Ectodermal cell (in vitro differentiated cells): ENCODE measurements around the gene DMWD.

Experiments used
- H3K27ac ChIP-seq: 2 replicates; pipeline ENCODE4 v1.7.0; 2013; ENCODE audit warnings: mild to moderate bottlenecking, low read depth, low read length; ENCODE audit not compliant: insufficient read depth, poor library complexity, severe bottlenecking
- H3K27me3 ChIP-seq: 2 replicates; pipeline ENCODE4 v1.7.0; 2013; ENCODE audit warnings: mild to moderate bottlenecking, low read length; ENCODE audit not compliant: insufficient read depth, control insufficient read depth, poor library complexity, severe bottlenecking
- H3K36me3 ChIP-seq: one replicate; pipeline ENCODE4 v1.7.0; 2013; ENCODE audit warnings: low read length; ENCODE audit not compliant: control insufficient read depth, insufficient read depth
- H3K4me1 ChIP-seq: one replicate; pipeline ENCODE4 v1.7.0; 2013; ENCODE audit warnings: low read length; ENCODE audit not compliant: control insufficient read depth, insufficient read depth
- H3K4me3 ChIP-seq: 2 replicates; pipeline ENCODE4 v1.7.0; 2013; ENCODE audit warnings: low read depth, low read length, control low read depth; ENCODE audit not compliant: insufficient read depth
- H3K9me3 ChIP-seq: 2 replicates; pipeline ENCODE4 v1.7.0; 2013; ENCODE audit warnings: mild to moderate bottlenecking, low read length, moderate library complexity; ENCODE audit not compliant: control insufficient read depth
- WGBS, 2 experiments: methylation state at CpG; one replicate each; pipeline ENCODE4 v1.1.7; 2013; ENCODE audit warnings: missing lambda C conversion rate in 2 of 2; 5-methylcytosine and 5-hydroxymethylcytosine counted together

The DMWD gene

DNA sequence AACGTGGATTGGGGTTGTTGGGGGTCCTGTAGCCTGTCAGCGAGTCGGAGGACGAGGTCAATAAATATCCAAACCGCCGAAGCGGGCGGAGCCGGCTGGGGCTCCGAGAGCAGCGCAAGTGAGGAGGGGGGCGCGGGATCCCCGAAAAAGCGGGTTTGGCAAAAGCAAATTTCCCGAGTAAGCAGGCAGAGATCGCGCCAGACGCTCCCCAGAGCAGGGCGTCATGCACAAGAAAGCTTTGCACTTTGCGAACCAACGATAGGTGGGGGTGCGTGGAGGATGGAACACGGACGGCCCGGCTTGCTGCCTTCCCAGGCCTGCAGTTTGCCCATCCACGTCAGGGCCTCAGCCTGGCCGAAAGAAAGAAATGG is 22.8 kb downstream of the DMWD start:
- Histone ChIP-seq H3K27me3 (no peaks in the 10 kb centered on the region), H3K4me3 (peak overlapping the region; percentile 89), H3K36me3 (no peaks in the 10 kb centered on the region), H3K9me3 (no peaks in the 10 kb centered on the region), H3K27ac (peak overlapping the region; percentile 94), H3K4me1 (peaks cover 23% of the 10 kb centered on the region)
- WGBS, 2 experiments = 1% methylated on average over 28 of the region's 28 CpGs

DNA sequence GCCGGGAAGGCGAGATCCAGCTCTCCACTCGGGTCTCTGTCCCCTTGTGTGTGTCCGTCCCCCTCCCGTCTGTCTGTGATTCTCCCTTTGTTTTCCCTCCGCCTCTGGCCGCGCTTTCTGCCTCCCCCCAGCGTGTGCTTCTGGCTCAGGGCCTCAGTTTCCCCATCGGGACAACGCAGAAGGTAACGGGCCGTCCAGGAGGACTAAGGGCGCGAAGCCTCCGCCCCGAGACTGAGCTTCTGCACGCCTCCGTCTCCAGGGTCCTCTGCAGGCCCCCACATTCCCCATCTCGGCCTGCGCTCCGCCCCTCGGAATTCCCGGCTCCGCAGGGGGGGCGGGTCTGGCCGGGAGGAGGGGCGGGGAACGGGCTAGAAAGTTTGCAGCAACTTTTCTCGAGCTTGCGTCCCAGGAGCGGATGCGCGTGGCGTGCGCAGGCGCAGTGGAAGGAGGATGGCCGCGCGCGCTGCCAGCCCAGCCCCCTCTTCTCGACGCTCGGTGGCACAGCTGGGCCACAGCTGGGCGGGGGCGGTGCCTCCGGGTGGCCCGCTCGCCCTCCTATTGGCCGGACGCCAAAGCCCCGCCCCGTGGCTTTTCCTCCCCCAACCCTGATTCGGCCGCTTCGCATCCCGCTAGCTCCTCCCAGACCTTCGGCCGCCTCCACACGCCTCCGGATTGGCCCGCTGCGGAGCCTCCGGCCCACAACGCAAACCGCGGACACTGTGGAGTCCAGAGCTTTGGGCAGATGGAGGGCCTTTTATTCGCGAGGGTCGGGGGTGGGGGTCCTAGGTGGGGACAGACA is 23.5 kb downstream of the DMWD start, which contains the start of gene SIX5:
SIX5 (minus strand) TSS at position 269 of the 799 bp plus-strand sequence. CDS start 408 bp downstream, outside the sequence.
- Histone ChIP-seq H3K27me3 (no peaks in the 10 kb centered on the region), H3K27ac (peak within 1 kb of the TSS; percentile 94), H3K4me1 (peaks cover 29% of the 10 kb centered on the region), H3K36me3 (no peaks in the 10 kb centered on the region), H3K9me3 (no peaks in the 10 kb centered on the region), H3K4me3 (peak within 1 kb of the TSS; percentile 92)
- 0% methylated on average over 70 of the region's 70 CpGs for WGBS, 2 experiments

DNA sequence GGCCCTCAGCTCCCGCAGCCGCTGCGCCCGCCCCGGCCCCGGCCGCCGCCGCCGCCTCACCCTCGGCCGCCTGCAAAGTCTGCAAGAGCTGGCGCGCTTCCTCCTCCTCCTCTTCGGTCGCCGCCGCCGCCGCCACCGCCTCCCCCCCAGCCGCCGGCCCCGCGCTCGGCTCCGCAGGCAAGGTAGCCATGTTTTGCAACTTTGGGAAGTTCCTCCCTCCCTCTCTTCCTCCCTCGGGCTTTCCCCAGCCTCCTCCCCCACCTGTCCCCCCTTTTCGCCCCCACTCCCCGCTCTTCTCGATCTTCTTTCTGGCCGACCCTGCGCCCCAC is 24.0 kb downstream of the DMWD start:
- peak overlapping the region; percentile 92 for H3K4me3 ChIP-seq
- 0% methylated on average over 33 of the region's 33 CpGs for WGBS, 2 experiments
- H3K4me1 ChIP-seq = peaks cover 32% of the 10 kb centered on the region

DNA sequence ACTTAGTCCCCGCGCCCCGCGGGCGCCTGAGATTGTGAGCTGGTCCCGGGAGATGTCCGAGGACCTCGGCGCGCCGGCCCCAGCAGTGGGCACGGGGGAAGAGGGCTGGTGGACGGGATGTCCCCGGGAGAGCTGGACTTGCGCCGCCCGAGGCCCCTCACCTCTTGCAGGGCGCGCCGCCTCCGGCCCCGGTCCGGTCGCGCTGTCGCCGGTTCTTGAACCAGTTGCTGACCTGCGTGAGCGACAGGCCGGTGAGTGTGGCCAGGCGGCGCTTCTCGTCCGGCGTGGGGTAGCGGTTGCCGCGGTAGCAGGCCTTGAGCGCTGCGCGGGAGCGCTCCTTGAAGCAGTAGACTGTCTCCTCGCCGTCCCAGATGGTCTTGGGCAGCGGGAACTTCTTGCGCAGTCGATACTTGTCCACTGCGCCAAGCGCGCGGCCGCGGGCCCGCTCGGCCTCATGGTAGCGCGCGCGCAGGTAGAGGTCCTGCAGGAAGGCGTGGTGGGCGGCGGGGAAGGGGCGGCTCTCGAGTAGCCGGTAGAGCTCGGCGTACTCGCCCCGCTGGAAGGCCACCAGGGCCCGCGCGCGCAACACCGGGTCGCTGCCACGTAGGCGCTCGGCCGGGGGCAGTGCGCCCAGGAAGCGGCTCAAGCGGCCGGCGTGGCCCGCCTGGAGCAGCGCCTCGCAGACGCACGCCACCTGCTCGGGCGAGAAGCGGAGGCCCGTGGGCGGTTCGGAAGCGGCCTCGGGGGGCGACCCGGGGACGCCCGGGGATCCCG is 24.6 kb downstream of the DMWD start:
- 0% methylated on average over 102 of the region's 102 CpGs for WGBS, 2 experiments
- Histone ChIP-seq H3K36me3 (no peaks in the 10 kb centered on the region), H3K27ac (peak overlapping the region; percentile 91)

More for the DNA sequence above, 24.0 kb downstream of the DMWD start:
- Histone ChIP-seq H3K27ac (peak overlapping the region; percentile 91), H3K27me3 (no peaks in the 10 kb centered on the region), H3K9me3 (no peaks in the 10 kb centered on the region), H3K36me3 (no peaks in the 10 kb centered on the region)

DNA sequence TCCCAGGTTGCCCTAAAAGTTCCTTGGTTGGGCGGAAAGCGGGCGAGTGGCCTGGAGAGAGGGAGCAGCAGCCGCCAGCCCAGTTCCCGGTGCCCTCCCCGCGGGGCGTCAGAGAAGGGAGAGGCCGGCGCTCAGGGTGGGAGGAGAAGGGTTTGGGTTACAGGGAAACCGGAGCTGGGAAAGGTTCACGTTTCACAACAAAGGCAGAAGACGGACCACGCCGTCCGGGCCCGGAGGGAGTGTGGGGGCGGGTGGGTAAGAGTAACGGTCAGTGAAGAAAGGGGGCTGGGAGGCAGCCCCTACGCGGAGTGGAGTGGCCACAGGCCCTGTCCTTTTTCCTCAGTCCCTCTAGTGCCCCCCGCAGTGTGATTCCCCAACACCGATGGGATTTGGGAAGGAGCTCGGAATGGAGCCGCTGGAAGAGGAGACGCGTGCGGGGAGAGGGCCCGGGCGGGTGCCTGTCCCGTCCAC is 25.2 kb downstream of the DMWD start:
- H3K36me3 ChIP-seq = no peaks in the 10 kb centered on the region
- WGBS, 2 experiments = 0 to 1% methylated on average over 31 of the region's 31 CpGs
- H3K9me3 ChIP-seq = no peaks in the 10 kb centered on the region
- peaks cover 32% of the 10 kb centered on the region for H3K4me1 ChIP-seq
- no peaks in the 10 kb centered on the region for H3K27me3 ChIP-seq
- peak overlapping the region; percentile 92 for H3K4me3 ChIP-seq
- peak overlapping the region; percentile 41 for H3K27ac ChIP-seq

More for the DNA sequence above, 24.6 kb downstream of the DMWD start:
- H3K4me1 ChIP-seq = peaks cover 32% of the 10 kb centered on the region
- peak overlapping the region; percentile 92 for H3K4me3 ChIP-seq
- H3K27me3 ChIP-seq = no peaks in the 10 kb centered on the region
- H3K9me3 ChIP-seq = no peaks in the 10 kb centered on the region

DNA sequence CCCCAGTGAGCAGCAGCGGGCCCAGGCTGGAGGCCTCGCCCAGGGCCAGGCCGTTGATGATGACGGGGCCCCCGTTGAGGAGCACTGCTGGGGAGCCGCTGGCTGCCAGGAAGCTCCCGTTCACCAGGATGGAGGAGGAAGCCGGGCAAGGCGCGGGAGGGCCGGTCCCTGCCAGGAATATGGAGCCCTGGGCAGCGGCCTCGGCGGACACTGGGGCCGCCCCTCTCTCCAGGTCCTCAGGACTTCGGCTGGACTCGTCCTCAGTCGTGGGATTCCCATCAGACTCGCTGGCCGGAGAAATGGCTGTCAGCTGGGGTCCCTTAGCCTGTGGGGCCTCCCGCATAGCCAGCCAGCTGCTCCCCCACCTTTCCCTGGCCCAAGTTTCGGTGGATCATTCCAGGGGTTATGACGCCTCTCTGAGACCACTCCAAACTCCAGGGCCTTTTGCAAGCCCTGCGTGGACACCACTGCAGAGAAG is 25.7 kb downstream of the DMWD start:
- peak overlapping the region; percentile 92 for H3K4me3 ChIP-seq
- peak overlapping the region; percentile 41 for H3K27ac ChIP-seq
- no peaks in the 10 kb centered on the region for H3K36me3 ChIP-seq
- H3K9me3 ChIP-seq = no peaks in the 10 kb centered on the region
- H3K27me3 ChIP-seq = no peaks in the 10 kb centered on the region
- peaks cover 32% of the 10 kb centered on the region for H3K4me1 ChIP-seq
- WGBS, 2 experiments = 33 to 39% methylated on average over 24 of the region's 24 CpGs

DNA sequence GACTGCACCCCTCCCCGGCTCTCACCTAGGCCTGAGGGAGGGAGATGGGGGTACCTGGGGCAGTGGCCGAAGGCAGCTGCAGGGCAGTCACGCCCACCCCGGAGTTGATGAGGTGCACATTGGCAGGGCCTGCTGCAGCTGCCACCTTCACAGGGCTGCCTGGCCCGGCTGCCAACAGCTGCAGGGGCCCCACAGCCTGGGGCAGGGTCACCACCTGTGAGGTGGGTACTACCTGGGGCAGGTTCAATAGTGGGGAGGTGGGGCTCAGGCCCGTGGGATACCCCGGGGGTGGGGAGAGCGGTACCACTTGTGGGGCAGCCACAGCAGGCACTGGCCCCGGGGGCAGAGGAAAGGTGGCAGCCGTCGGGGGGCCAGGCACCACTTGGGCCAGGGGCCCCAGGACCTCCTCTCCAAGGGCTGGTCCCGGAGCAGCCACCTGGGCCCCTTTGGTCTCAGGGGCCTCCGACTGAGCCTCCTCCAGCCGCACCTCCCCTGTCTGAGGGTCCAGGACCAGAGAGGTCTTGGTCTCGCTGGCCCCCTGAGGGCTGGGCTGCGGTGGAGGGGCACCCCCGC is 26.3 kb downstream of the DMWD start:
- Histone ChIP-seq H3K27ac (no peak overlapping the region), H3K36me3 (no peaks in the 10 kb centered on the region), H3K9me3 (no peaks in the 10 kb centered on the region), H3K4me3 (peak overlapping the region; percentile 92), H3K27me3 (no peaks in the 10 kb centered on the region), H3K4me1 (peaks cover 32% of the 10 kb centered on the region)
- 84 to 86% methylated on average over 17 of the region's 17 CpGs for WGBS, 2 experiments

DNA sequence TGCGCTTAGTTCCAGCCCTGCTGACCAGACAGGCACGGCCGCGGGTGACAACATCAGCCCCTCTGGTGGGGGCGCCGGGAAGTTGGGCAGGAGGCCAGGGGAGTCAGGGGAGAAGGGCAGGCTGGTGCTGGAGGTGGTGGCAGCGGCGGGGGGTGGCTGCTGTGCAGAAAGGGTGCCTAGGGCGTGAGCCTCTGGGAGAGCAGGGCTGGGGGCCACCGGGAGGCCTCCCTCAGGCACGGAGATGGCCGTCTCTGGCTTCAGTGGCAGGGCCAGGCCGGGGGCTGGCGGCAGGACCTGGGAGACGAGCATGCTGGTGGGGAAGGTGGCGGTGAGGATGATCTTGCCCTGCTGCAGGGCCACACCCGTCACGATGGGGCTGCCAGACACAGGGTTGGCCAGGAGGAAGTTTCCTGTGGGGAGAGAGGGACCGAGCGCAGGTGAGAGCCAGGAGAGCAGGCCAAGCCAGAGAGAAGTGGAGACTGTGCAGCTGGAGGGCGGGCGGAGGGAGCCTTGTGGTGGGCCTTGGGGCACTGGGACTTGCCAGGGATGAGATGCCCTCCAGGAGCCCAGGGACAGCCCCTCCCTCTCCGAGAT is 26.8 kb downstream of the DMWD start:
- H3K27me3 ChIP-seq = no peaks in the 10 kb centered on the region
- WGBS, 2 experiments = 88 to 89% methylated on average over 23 of the region's 23 CpGs
- peaks cover 32% of the 10 kb centered on the region for H3K4me1 ChIP-seq
- H3K27ac ChIP-seq = no peak overlapping the region
- H3K9me3 ChIP-seq = no peaks in the 10 kb centered on the region
- no peak overlapping the region for H3K4me3 ChIP-seq
- no peaks in the 10 kb centered on the region for H3K36me3 ChIP-seq

DNA sequence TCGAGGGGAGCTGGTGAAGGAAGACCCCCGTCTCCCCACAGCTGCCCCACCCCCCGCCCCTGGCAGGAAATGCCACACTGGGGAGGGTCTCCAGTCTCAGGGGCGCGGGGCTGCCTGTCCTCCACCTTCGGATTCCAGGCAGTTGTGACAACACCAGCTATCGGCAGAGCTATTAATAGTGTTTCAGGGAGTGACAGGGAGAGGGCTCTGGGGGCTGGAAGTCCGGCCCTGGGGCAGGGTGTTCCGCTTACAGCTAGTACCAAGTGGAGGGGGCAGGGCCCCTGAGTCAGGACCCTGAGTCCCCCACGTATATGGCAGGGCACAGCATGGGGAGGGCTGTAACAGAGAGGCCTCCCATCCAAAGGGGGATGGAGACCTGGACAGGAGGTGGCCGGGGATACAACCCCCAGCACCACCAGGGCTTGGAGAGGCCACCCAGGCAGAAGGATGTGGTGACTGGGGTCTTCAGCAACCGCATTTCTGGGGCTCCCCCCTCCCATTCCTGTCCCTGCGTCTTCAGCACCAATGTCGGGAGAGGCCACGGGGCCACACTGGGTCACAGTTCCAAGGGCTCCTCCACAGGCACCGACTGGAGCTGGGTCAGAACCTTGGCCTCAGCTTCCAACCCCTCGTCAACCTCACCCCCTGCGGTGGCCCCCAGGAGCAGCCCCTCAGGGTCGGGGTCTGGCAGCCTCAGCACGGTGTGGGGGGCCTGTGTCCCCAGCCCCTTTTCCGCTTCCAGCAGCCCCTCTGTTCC is 27.5 kb downstream of the DMWD start:
- H3K27ac ChIP-seq = no peak overlapping the region
- no peak overlapping the region for H3K4me3 ChIP-seq
- WGBS, 2 experiments = 56 to 58% methylated on average over 20 to 21 of the region's 21 CpGs

More for the DNA sequence above, 27.5 kb downstream of the DMWD start:
- H3K4me1 ChIP-seq = peaks cover 32% of the 10 kb centered on the region
- no peaks in the 10 kb centered on the region for H3K27me3 ChIP-seq
- no peaks in the 10 kb centered on the region for H3K36me3 ChIP-seq
- no peaks in the 10 kb centered on the region for H3K9me3 ChIP-seq
